Epithelial cell of esophagus (primary cell): ENCODE data around the gene ALDH1B1.

ENCODE experiments used
- DNase-seq: peaks from one replicate; pipeline ENCODE4 v3.0.0; 2010; ENCODE audit warnings: low read depth
- H3K4me3 ChIP-seq: 2 replicates; pipeline ENCODE4 v1.5.1; 2011; ENCODE audit warnings: mild to moderate bottlenecking, low read length, control low read depth
- CTCF ChIP-seq: IDR thresholded peaks from 2 replicates; pipeline ENCODE4 v1.5.1; 2011; ENCODE audit warnings: low read depth, mild to moderate bottlenecking, low read length, control low read depth, inconsistent platforms; ENCODE audit not compliant: insufficient read depth; ENCODE audit errors: missing control alignments

The ALDH1B1 gene

GRCh38 chr9:38392235-38393127 is at the start of gene ALDH1B1:
Gene ALDH1B1, plus strand, starts transcription at chr9:38392702. Its CDS starts 3,047 bp downstream, at chr9:38395749.
- TF ChIP-seq CTCF, result no peak
- DNase-seq, result peak; percentile 80

GRCh38 chr9:38343037-38343436 is 49.5 kb upstream of the ALDH1B1 start:
- no peak for DNase-seq
- no peak overlapping the region for H3K4me3 ChIP-seq
- no peak for TF ChIP-seq CTCF

More at GRCh38 chr9:38392235-38393127, at the start of gene ALDH1B1:
- H3K4me3 ChIP-seq, result peak within 1 kb of the TSS; percentile 63

GRCh38 chr9:38343552-38343951 is 49.0 kb upstream of the ALDH1B1 start:
- no peak for DNase-seq
- TF ChIP-seq CTCF, result no peak
- H3K4me3 ChIP-seq, result no peak overlapping the region

- no peak for DNase-seq
These were observed 47.8 kb upstream of the ALDH1B1 start for GRCh38 chr9:38344566-38345324.

GRCh38 chr9:38345851-38346755 is 46.4 kb upstream of the ALDH1B1 start:
- no peak overlapping the region for H3K4me3 ChIP-seq
- no peak for DNase-seq
- TF ChIP-seq CTCF, result no peak

More at GRCh38 chr9:38344566-38345324, 47.8 kb upstream of the ALDH1B1 start:
- H3K4me3 ChIP-seq, result no peak overlapping the region
- no peak for TF ChIP-seq CTCF

- no peak for DNase-seq
- H3K4me3 ChIP-seq, result no peak overlapping the region
- no peak for TF ChIP-seq CTCF
These were observed 45.7 kb upstream of the ALDH1B1 start for GRCh38 chr9:38346811-38347210.
